NCI-H2227 (cell line): Measurements from ENCODE around the gene KCNH1.
"Not testable (repeated sequence)": the region's sequence is repeated elsewhere in the genome, so short reads cannot be mapped to it uniquely, and the experiment has no call there.

Experiments
- DNase-seq: peaks from one replicate; lab custom pipeline; 2025; ENCODE audit not compliant: unreplicated experiment; lab: John Stamatoyannopoulos, UW

KCNH1 gene

DNA sequence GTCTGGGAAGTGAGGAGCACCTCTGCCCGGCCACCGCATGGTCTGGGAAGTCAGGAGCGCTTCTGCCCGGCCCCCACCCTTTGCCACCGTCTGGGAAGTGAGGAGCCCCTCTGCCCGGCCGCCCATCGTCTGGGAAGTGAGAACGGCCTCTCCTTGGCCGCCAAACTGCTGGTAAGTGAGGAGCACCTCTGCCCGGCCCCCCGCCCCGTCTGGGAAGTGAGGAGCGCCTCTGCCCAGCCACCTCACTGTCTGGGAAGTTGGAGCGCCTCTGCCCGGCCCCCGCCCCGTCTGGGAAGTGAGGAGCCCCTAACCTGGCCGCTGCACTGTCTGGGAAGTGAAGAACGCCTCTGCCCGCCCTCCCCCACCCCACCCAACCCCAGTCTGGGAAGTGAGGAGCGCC lies 22.6 kb downstream of the KCNH1 start:
- no peak for DNase-seq

DNA sequence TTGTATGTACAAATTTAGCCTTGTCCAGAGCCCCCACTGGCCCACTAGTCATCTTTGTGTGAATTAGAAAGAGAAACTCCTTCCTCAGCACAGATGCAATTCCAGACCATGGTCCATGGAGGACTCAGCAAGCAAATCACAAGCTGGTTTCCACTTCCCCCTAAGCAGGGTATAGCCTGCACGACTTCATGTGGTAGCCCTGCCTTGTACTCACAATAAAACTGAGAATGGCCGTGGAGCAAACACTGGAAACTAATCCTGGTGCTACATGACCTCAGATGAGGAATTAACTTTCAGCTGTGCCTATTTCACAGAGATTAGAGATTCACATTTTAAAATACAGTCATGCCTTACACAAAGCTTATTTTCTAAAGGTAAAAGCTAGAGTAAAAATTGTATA lies 32.5 kb downstream of the KCNH1 start:
- no peak for DNase-seq

DNA sequence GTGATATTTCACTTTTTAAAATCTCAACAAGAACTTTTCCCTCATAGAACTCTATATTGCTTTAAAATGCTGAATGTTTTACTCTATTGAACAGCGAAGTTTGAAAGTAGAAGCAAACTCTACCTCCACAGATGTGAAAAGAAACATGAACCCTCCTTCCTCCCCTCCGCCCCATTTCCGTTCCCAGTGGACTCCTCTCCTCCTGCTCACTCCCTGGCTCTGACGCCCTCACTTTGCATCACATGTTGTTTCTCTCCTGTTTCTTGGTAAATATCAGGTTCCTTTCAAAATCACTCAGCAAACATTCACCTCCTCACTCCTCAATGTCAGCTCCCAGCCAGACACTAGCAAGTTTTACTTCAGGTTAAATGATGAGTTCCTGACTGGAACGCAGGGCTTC lies 34.6 kb downstream of the KCNH1 start:
- no peak for DNase-seq

DNA sequence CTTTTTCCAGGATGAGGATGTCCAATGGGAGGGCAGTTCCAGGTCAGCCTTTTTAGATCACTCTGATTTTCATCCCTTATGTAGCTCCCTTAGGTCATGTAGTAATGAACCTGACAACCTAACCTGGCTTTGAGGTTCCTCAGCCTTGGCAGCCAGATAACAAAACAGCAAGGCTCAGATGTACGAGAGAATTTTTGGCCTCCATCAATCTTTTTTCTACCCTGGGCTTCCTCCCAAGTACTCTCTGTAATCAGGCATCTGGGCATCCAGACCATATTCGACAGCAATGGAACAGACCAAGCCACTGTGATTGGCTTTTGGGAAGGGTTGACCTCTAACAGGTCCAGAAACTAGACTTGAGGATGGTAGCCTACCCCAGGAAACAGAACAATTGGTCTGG lies 38.6 kb downstream of the KCNH1 start:
- DNase-seq = no peak

DNA sequence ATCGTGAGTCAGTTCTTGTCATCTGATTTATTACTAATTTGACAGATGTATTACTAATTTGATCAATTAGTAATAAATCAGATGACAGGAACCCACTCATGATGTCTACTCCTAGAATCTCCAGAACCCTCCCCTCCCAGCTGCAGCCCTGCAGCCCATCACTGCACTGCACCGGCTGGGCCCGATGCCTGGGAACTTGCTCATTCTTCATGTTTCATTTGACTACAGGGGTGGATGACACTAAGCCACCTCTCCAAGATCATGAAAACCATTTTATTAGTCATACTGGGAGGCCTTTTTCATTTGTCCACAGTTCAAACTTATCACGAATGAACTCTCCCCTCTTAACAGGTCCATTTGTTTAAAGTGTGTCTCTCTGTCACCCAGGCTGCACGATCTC lies 41.0 kb downstream of the KCNH1 start:
- DNase-seq = no peak

DNA sequence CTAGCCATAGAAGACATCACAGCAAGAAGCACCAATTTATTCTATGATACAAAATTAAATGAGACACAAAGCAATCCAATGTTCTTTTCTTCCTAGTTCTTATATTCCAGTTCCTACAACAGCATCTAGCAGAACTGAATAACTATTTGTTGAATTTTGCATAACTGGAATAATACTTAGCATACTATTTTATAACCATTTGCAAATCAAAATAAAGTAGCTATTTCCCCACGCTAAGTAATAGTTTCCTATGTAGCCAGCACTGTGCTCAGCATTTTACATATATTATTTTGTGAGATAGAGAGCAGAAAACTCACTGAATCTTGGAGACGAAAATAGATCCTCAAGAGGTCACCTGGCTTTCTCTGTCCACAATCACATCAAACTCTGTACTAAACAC lies 42.1 kb downstream of the KCNH1 start:
- no peak for DNase-seq

DNA sequence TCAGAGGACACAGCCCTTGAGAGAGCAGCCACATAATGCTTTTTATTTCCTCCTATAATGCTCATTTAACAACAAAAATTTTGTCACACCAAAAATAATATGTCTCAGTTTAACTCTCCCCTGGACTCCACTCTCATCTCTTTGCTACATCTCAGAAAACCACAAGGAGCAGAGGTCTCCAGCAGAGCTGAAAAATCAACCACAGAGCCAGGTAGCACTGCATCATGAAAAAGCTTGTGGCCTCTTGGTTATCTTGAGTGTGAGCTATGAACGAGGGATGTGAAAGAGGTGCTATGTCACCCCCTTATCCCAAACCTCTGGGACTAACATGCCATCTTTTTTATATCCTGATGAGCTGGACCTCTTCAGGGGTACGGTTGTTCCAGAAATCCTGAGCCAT lies 44.4 kb downstream of the KCNH1 start:
- DNase-seq = no peak

DNA sequence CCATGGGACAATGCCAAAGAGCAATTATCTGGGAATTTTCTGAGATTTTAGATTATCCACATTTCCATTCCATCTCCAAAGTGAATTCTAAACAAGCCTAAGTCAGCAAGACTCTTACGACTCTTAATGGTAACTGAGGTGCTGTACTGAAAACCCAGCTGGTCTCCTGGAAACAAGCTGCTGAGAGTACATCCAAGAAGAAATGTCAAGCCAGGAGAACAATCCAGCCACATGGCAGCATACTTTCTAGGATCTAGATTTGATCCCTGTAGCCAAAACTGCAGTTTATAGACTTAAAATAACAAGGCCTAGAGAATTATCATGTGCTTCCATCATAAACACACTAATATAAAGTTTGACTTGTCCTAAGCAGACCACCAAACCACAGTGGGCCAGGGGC lies 45.8 kb downstream of the KCNH1 start:
- DNase-seq = no peak

DNA sequence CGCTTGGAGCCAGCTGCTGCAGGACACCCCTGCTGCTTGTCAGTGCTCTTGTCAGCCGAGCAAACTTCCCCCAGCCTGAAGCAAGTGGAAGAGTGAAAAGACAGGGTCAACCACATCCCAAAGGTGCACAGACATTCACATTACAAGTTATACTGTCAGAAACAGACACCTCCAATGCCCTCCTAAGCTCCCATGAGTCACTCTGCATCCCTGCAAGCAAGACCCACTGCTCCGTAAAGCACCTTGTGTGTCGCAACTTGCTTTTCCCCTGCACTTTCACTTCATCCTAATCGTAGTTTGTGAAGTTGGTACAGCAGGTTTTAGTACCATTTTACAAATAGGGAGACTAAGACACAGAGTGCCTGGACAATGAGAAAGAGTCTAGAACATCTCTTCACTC lies 51.1 kb downstream of the KCNH1 start:
- DNase-seq = no peak

DNA sequence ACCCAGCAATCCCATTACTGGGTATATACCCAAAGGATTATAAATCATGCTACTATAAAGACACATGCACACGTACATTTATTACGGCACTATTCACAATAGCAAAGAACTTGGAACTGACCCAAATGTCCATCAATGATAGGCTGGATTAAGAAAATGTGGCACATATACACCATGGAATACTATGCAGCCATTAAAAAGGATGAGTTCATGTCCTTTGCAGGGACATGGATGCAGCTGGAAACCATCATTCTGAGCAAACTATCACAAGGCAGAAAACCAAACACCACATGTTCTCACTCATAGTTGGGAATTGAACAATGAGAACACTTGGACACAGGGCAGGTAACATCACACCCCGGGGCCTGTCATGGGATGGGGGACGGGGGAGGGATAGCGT lies 52.5 kb downstream of the KCNH1 start:
- not testable (repeated sequence) for DNase-seq

DNA sequence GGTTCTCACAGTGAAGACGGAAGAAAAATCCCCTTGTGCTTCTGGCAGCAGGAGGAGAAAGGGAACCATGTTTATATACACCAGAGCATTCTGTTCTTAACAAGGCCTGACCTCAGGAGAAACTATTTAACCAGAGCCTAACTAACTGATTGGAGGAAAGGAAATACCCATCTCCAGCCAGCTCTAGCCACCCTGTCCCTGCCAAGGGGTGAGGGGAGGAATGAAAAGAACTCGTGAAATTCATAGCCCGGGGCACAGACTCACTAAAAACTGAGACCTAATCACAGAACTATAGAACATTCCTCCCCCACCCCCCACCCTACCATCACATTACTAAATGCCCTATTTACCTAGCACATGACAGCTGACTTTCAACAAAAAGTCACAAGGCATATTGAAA lies 65.0 kb downstream of the KCNH1 start:
- DNase-seq = no peak

DNA sequence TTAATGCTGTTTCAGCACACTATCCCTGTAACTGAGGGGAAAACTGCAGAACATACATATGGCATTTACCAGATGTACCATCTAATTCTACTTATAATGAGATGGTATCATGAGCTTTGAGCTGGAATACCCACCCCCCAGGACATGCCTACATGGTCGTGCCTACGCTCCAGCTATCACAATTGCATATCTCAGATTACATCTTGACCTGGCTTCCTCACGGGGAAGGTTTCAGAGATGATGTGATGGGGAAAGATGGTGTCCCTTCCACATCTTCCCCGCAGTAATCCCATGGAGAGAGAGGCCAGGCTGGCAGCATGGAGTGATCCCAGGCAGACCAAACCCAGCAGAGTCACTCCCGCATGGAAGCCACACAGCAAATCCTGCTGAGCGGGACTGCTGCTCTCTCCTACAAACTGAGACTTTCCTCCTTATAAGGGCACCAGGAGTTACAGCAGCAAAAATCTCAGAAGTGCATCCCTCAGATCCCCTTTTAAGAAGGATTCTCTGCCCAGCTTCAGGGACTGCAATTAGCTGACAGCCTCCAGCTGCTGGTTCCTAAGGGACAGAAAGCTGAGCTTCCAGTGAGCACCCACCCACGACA lies 67.1 kb downstream of the KCNH1 start:
- DNase-seq = no peak

DNA sequence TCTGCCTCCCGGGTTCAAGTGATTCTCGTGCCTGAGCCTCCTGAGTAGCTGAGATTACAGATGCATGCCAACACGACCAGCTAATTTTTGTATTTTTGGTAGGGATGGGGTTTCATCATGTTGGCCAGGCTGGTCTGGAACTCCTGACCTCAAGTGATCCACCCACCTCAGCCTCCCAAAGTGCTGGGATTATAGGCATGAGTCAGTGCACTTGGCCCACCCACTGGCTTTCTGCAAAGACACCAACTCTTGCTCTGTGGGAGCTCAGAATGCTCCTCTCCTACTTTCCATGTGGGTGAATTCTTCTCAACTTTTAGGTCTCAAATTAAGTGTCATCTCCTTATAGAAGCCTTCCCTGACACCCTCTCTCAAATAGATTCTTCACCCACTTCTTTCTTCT lies 92.1 kb downstream of the KCNH1 start:
- DNase-seq = not testable (repeated sequence)

DNA sequence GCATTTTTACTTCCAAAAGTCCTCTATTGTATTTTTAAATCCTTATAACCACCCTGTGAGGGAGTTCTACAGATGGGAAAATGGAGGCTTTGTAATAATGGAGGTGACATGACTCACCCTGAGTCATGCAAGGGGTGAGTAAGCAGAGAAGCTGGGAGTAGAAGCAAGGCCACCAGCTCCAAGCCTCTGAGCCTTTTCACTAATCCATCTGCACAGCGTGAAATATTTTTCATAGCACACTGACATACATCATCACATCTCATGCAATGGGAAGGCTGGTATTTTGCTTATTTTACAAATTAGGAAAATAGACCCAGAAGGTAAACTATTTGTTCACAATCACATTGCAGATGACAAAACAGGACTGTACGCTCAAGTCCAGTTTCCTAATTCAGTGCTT lies 96.9 kb downstream of the KCNH1 start:
- DNase-seq = no peak

DNA sequence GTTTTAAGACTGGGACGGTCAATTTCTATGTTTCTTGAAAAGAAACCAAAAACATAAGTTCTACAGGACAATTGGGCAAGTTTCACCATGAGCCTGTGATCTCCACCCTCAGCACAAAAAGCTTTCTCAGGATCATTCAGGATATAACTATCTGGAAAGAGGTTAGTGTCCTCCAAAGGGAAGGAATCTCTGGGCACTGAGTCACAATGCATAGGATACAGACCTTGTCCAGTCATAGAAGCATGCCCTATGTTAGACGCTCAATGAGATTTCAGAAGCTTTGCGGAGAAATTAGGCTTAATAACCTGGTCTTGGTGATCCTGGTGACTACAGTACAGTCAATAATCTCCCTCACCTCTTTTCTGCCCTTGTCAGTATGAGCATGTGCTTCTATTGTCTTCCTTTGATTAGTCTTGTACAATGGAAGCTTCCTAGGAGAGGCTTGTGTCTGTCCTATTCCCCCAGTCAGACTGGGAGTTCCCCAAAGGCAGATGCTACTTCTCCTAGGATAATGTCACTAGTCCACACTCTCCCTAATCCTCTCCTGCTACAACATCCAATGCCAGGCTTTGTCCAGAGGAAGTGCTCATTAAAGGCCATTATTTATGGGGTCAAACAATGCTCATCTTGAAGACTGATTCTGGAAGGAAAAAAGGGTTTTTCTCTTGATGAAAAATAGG lies 97.4 kb downstream of the KCNH1 start:
- DNase-seq = no peak

DNA sequence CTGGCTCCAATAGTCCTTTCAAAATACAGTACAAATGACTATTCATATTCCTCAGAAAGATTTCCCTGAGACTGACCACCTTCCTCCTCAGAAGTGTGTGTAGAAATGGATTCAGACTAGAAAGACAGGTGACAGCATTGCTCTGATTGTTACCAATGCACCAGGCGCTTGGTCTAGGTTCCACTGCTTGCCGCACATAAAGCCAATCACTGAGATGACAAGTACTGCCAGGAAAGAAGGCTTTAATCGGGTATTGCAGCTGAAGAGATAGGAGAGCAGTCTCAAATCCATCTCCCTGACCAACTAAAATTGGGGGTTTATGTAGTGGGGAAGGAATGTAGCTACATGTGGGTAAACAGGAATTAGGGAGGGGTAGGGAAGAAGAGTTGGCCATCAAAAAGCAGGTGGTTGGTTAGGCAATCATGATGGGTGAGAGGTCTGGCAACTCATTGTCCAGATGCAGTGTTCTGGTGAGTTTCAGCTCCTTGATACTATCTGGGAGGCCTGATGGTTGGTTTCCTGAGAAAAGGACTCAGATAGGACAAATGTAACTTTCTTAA lies 98.0 kb downstream of the KCNH1 start:
- DNase-seq = no peak

DNA sequence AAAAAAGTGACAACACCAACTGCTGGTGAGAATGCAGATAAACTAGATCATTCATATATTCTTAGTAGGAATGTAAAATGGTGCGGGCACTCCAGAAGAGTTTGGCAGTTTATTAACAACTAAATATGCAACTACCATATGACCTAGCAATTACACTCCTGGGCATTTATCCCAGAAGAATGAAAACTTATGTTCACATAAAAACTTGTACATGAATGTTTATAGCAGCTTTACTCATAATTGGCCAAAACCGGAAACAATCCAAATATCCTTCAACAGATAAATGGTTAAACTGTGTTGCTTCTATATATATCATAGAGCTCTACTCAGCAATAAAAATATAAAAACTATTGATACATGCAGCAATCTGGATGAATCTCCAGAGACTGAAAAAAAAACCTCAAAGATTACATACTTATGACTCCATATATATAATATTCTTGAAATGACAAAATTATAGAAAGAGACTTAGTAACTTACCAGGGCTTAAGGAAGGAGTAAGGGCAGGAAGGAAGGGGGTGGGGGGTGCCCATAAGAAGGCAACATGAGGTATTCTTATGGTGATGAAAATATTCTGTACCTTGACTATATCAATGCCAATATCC lies 99.9 kb downstream of the KCNH1 start:
- no peak for DNase-seq

DNA sequence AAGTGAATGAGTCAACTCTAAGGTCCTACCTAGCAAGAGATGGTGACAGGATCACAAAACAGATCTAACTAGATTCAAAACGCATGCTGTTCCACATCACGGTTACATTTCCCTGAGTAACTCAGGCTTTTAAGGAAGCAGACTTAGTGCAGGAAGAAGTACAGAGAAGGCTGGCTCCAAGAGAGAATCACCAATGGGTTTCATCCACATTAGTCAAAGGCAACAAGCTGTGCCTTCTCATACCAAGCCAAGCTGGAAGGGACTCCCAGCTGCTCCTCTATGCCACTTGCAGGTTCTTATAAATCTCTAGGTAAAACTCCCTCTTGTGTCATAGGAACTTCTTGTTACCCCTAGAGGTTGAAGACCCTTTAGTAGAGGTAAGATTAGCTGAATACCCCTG lies 109.0 kb downstream of the KCNH1 start:
- no peak for DNase-seq

DNA sequence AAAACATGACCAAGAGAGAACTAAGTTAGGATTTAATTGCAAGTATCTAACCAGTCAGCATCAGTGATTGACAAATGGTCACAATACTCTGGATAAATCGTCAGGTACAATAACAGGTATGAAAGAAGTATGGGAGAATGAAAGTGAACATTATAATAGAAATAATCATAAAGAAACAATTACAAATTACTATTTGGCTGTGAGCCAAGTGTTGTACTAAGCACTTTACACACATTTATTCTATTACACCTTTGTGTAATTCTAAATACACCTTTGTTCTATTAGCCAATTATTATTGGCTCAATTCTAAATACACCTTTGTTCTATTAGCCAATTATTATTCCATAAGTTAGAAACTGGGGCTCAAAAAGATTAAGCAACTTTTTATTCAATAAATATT lies 114.7 kb downstream of the KCNH1 start:
- no peak for DNase-seq

DNA sequence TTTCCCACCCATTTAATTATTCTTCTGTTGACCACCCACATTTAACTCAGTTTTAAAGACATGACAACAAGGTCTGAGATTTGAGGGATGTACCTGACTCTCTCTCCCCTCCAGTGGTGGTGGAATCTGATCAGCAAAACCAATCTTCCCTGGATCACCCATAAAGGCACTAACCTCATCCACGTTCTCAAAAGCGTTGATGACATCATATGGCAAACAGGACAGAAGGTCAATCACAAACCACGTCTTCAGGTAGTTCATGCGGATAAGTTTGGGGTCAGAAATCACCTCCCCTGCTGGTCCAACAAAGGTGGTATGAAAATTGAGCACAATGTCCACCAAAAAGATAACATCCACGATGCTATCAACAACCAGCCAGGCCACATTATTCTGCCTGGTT lies 115.3 kb downstream of the KCNH1 start:
- DNase-seq = no peak

DNA sequence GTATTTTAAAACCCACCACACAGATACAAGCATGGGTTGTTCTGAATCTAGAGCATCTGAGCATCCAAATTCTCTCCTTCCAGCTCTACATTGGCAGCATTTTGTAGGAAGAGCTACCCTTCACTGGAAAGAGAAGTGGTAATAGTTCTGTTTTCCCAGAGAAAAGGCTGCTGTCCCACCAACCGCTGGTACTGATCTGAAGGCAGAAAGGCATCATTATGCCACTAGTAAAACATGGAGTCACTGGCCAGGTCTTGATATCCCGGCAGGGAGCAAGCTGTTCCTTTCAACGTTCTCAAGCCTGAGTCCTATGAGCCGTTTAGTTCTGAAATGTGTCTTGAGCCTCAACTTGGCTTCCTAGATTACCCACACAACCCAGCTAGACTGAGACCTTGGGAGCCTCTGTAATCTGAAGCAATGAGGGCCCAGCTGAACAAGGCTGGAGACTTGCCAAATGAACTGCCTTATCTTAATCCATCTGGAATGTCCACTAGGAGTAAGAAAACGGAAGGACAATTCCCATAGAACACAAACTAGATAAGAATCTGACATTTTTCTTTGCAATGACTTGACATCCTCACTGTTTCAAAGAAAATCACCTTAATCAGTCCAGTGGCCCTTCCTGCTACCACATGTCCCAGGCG lies 116.8 kb downstream of the KCNH1 start:
- no peak for DNase-seq

DNA sequence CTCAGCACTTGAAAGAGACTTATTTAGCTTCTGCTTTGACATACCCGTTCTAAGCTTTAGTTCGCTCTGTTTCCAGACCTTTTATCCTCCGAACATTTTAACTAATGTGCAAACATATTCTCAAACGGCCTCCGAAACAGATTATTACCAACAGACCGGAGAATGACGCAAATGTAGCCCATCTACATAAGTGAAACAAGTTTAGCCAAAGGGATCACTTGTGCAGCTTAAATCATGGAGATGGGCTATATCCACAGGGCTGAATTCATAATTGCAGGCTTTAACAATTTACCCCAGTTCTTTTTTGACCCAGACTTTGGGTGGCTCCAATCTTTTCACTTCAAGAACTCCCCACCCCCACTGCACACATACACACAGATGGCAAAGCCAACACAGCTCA lies 119.7 kb downstream of the KCNH1 start:
- no peak for DNase-seq
